Activated CD4-positive, alpha-beta T cell treated with anti-CD3 and anti-CD28 coated beads, Interleukin-2, Interleukin-4, amounts not matched to agents 100 ng/mL and 50 ng/mL, durations not matched to agents 16 hours and 8 hours (primary cell): ENCODE measurements around the gene AOPEP.

Source experiments
- DNase-seq: peaks from one replicate; pipeline ENCODE4 v3.0.0-alpha.2; 2020; ENCODE audit warnings: low spot score

Gene AOPEP

GRCh38 chr9:94896512-94896911 lies 170.0 kb downstream of the AOPEP start:
- DNase-seq = no peak

GRCh38 chr9:94899464-94900221 lies 173.1 kb downstream of the AOPEP start:
- DNase-seq = no peak

- DNase-seq = peak; percentile 54
These were observed 173.9 kb downstream of the AOPEP start for GRCh38 chr9:94900222-94901018.

GRCh38 chr9:94901019-94901363 lies 174.5 kb downstream of the AOPEP start:
- no peak for DNase-seq

- DNase-seq = no peak
These were observed 177.5 kb downstream of the AOPEP start for GRCh38 chr9:94903961-94904421.

GRCh38 chr9:94904806-94905205 lies 178.3 kb downstream of the AOPEP start:
- DNase-seq = no peak

- DNase-seq = no peak
These were observed 179.1 kb downstream of the AOPEP start for GRCh38 chr9:94905606-94906005.

GRCh38 chr9:94906181-94906580 lies 179.7 kb downstream of the AOPEP start:
- no peak for DNase-seq

GRCh38 chr9:94906713-94907112 lies 180.2 kb downstream of the AOPEP start:
- no peak for DNase-seq

GRCh38 chr9:94907264-94907936 lies 180.9 kb downstream of the AOPEP start:
- no peak for DNase-seq

- DNase-seq = no peak
These were observed 181.6 kb downstream of the AOPEP start for GRCh38 chr9:94908011-94908563.

- no peak for DNase-seq
These were observed 182.2 kb downstream of the AOPEP start for GRCh38 chr9:94908583-94909249.

GRCh38 chr9:94909250-94909894 lies 182.9 kb downstream of the AOPEP start:
- DNase-seq = peak; percentile 72

- DNase-seq = no peak
These were observed 183.6 kb downstream of the AOPEP start for GRCh38 chr9:94909965-94910730.

GRCh38 chr9:94911211-94911610 lies 184.7 kb downstream of the AOPEP start:
- DNase-seq = no peak

- no peak for DNase-seq
These were observed 185.6 kb downstream of the AOPEP start for GRCh38 chr9:94911986-94912635.

GRCh38 chr9:94912700-94913249 lies 186.3 kb downstream of the AOPEP start:
- no peak for DNase-seq

GRCh38 chr9:94913550-94913949 lies 187.1 kb downstream of the AOPEP start:
- DNase-seq = no peak
